B cell (primary cell): ENCODE results near the gene POGLUT2. TPM values are rescaled to one million over a fixed set of nuclear protein-coding genes. Genes with fewer than 3 reads are reported as not detected.

Experiments
- ATAC-seq: fragments of 200-7000 bp; cut with Tn5 transposase; one replicate; pipeline ENCODE4 v1.10.0; 2021; ENCODE audit warnings: low read depth, mild to moderate bottlenecking, moderate number of reproducible peaks, moderate library complexity
- CTCF ChIA-PET: fragments of 350-600 bp; sonication (Branson Sonifier 250); formaldehyde crosslinking; loops from one replicate; lab custom pipeline; 2021; ENCODE audit warnings: antibody characterized with exemption, inconsistent platforms; lab: Charles Lee
- POLR2A ChIA-PET: fragments of 350-600 bp; sonication (Branson Sonifier 250); formaldehyde crosslinking; loops from one replicate; lab custom pipeline; 2021; ENCODE audit warnings: antibody characterized with exemption; lab: Charles Lee
- DNase-seq: peaks from one replicate; pipeline ENCODE4 v3.0.0; 2013
- H2AFZ ChIP-seq: 2 replicates; pipeline ENCODE4 v1.6.1; 2012; ENCODE audit warnings: mild to moderate bottlenecking, low read depth, low read length; ENCODE audit not compliant: insufficient read depth, poor library complexity, severe bottlenecking
- H3K27ac ChIP-seq, 2 donors: 1 replicate in 1 of 2; 2 replicates in 1 of 2; pipeline ENCODE4 v1.5.1; 2012 to 2013; ENCODE audit warnings: low read length in 2 of 2, mild to moderate bottlenecking in 2 of 2, moderate library complexity in 1 of 2
- H3K27me3 ChIP-seq, 4 experiments: fragments of 200-600 bp in 1 of 4; sonication (generic) in 1 of 4; replicated peaks in 1 of 4; 1 replicate in 2 of 4; 2 replicates in 2 of 4; pipeline versions ENCODE4 v1.6.1 to v1.7.0; 2013 to 2016; ENCODE audit warnings: low read length in 3 of 4, mild to moderate bottlenecking in 2 of 4, mixed read lengths in 1 of 4, moderate library complexity in 1 of 4; ENCODE audit not compliant: insufficient read depth in 4 of 4, control insufficient read depth in 3 of 4; ENCODE audit errors: control extremely low read depth in 1 of 4
- H3K36me3 ChIP-seq, 2 experiments: replicated peaks in 1 of 2; 1 replicate in 1 of 2; 2 replicates in 1 of 2; pipeline versions ENCODE4 v1.6.1 to v1.7.1; 2013; ENCODE audit warnings: low read length in 1 of 2; ENCODE audit not compliant: insufficient read depth in 2 of 2, control insufficient read depth in 1 of 2; ENCODE audit errors: control extremely low read depth in 1 of 2, extremely low read depth in 1 of 2
- H3K4me1 ChIP-seq, 2 donors: fragments of 200-600 bp in 1 of 2; sonication (generic) in 1 of 2; 1 replicate in 1 of 2; 2 replicates in 1 of 2; pipeline versions ENCODE4 v1.5.1 to v1.6.1; 2013 to 2017; ENCODE audit warnings: low read length in 2 of 2; ENCODE audit not compliant: control insufficient read depth in 2 of 2, insufficient read depth in 2 of 2
- H3K4me2 ChIP-seq: replicated peaks from 2 replicates; pipeline ENCODE3; 2012; ENCODE audit warnings: mild to moderate bottlenecking, low read depth, low read length; ENCODE audit not compliant: poor library complexity, severe bottlenecking
- H3K4me3 ChIP-seq, 5 experiments: fragments of 200-600 bp in 1 of 5; sonication (generic) in 1 of 5; 1 replicate in 3 of 5; 2 replicates in 2 of 5; pipeline versions ENCODE4 v1.5.1 to v1.7.0; 2011 to 2016; ENCODE audit warnings: low read length in 4 of 5, mild to moderate bottlenecking in 4 of 5, low read depth in 2 of 5, control low read depth in 1 of 5, moderate library complexity in 1 of 5; ENCODE audit not compliant: insufficient read depth in 1 of 5; ENCODE audit errors: control extremely low read depth in 1 of 5, extremely low read depth in 1 of 5
- H3K79me2 ChIP-seq: fragments of 200-600 bp; sonication (generic); one replicate; pipeline ENCODE4 v1.6.0; 2016; ENCODE audit warnings: low read length; ENCODE audit not compliant: control insufficient read depth, insufficient read depth
- H3K9ac ChIP-seq: fragments of 200-600 bp; sonication (generic); 2 replicates; pipeline ENCODE4 v1.6.1; 2017; ENCODE audit warnings: mild to moderate bottlenecking, low read length, moderate library complexity
- H3K9me3 ChIP-seq, 3 donors: one replicate each; pipeline versions ENCODE4 v1.6.1 to v1.7.1; 2013; ENCODE audit warnings: low read length in 2 of 3; ENCODE audit not compliant: control insufficient read depth in 2 of 3, insufficient read depth in 1 of 3; ENCODE audit errors: control extremely low read depth in 1 of 3
- H4K20me1 ChIP-seq: 2 replicates; pipeline ENCODE4 v1.6.0; 2012; ENCODE audit warnings: mild to moderate bottlenecking, low read length; ENCODE audit not compliant: insufficient read depth, control insufficient read depth, poor library complexity, severe bottlenecking
- H3K27ac Mint-ChIP-seq: one replicate; pipeline ENCODE4 v1.8.0; 2021; ENCODE audit warnings: mixed read lengths
- H3K27me3 Mint-ChIP-seq: one replicate; pipeline ENCODE4 v1.8.0; 2021; ENCODE audit warnings: mixed read lengths
- H3K4me1 Mint-ChIP-seq: one replicate; pipeline ENCODE4 v1.8.0; 2021; ENCODE audit warnings: mixed read lengths
- H3K4me3 Mint-ChIP-seq: one replicate; pipeline ENCODE4 v1.8.0; 2021; ENCODE audit warnings: mixed read lengths
- H3K9me3 Mint-ChIP-seq: one replicate; pipeline ENCODE4 v1.8.0; 2022; ENCODE audit warnings: mixed read lengths; ENCODE audit not compliant: insufficient read depth
- EZH2 ChIP-seq: IDR thresholded peaks from 2 replicates; pipeline ENCODE4 v1.6.1; 2012; ENCODE audit warnings: borderline replicate concordance, low read depth, mild to moderate bottlenecking, moderate library complexity, low read length; ENCODE audit not compliant: insufficient read depth, poor library complexity, severe bottlenecking
- WGBS: methylation state at CpG from one replicate; pipeline ENCODE4 v1.1.5; 2013; ENCODE audit warnings: missing lambda C conversion rate; ENCODE audit not compliant: insufficient coverage; 5-methylcytosine and 5-hydroxymethylcytosine counted together
- intact Hi-C: fragments of 100-400 bp; cut with micrococcal nuclease; formaldehyde crosslinking; loops from one replicate; pipeline ENCODE4 v1.10.0; 2022
- polyA plus RNA-seq: library from polyadenylated mRNA; depleted of rRNA; stranded (reverse); fragments of >200 nt; gene quantifications from 2 replicates; pipeline ENCODE4 v1.2.3, GENCODE V29; 2012
- total RNA-seq, 2 donors: library from RNA; stranded (reverse); fragments of 120-200 nt in 1 of 2; gene quantifications; 1 replicate in 1 of 2; 2 replicates in 1 of 2; pipeline versions ENCODE4 v1.2.3 to v1.2.4, GENCODE V29; 2013 to 2022
- TF ChIP-seq, protein P1 (sequence below): fragments of 200-600 bp; IDR thresholded peaks from one replicate; pipeline ENCODE4 v1.8.0; 2022; ENCODE audit warnings: antibody characterized with exemption, mild to moderate bottlenecking

POGLUT2 gene
- total and polyA plus RNA-seq, 2 donors (not counting 1 experiment from before 2014, with no cell fraction given) = 0.12 TPM; not detected in 1

GRCh38 chr13:102845289-102845629 lies 46.5 kb upstream of the POGLUT2 start:
- Histone ChIP-seq H2AFZ (peak overlapping the region; percentile 86), H3K27ac (peak overlapping the region; percentile 96 to 97), H3K79me2 (peaks cover 45% of the 10 kb centered on the region), H4K20me1 (peaks cover 16% of the 10 kb centered on the region), H3K4me1 (peaks cover 21 to 25% of the 10 kb centered on the region in 2 donors), H3K36me3 (peaks cover 0 to 2% of the 10 kb centered on the region in 2 experiments), H3K9ac (peak overlapping the region; percentile 99), H3K4me3 (peak overlapping the region; percentile 91 to 100 (median 99)), H3K27me3 (no peaks in the 10 kb centered on the region), H3K4me2 (peak overlapping the region; percentile 90), H3K9me3 (no peaks in the 10 kb centered on the region)
- Mint-ChIP-seq H3K27me3 (no peaks in the 10 kb centered on the region), H3K27ac (peak overlapping the region; percentile 98), H3K4me3 (peak overlapping the region; percentile 91), H3K9me3 (no peaks in the 10 kb centered on the region), H3K4me1 (peaks cover 28% of the 10 kb centered on the region)
- TF ChIP-seq EZH2 = no peak
- TF ChIP-seq, protein P1, sequence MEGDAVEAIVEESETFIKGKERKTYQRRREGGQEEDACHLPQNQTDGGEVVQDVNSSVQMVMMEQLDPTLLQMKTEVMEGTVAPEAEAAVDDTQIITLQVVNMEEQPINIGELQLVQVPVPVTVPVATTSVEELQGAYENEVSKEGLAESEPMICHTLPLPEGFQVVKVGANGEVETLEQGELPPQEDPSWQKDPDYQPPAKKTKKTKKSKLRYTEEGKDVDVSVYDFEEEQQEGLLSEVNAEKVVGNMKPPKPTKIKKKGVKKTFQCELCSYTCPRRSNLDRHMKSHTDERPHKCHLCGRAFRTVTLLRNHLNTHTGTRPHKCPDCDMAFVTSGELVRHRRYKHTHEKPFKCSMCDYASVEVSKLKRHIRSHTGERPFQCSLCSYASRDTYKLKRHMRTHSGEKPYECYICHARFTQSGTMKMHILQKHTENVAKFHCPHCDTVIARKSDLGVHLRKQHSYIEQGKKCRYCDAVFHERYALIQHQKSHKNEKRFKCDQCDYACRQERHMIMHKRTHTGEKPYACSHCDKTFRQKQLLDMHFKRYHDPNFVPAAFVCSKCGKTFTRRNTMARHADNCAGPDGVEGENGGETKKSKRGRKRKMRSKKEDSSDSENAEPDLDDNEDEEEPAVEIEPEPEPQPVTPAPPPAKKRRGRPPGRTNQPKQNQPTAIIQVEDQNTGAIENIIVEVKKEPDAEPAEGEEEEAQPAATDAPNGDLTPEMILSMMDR = no peak
- ChIA-PET POLR2A (interaction anchor here (0.9 to 4.6 kb wide), 6 partner anchors 45 to 266 kb away, joined by 3 to 116 read pairs (median 13); partner anchors contain the start of genes BIVM, POGLUT2, TEX30 and TPP2), CTCF (interaction anchor here (1.8 to 7.0 kb wide), 6 partner anchors 25 to 263 kb away, joined by 8 to 107 read pairs (median 28); partner anchors contain the start of genes BIVM, POGLUT2, TEX30 and TPP2)
- 1% methylated on average over 7 of the region's 13 CpGs for WGBS
- intact Hi-C loops = loop anchor here (1.0 kb wide), 3 partner anchors 45 to 249 kb away; partner anchors contain the start of genes TEX30 and TPP2
- no peak for DNase-seq
- peak; percentile 8 for ATAC-seq

DNA sequence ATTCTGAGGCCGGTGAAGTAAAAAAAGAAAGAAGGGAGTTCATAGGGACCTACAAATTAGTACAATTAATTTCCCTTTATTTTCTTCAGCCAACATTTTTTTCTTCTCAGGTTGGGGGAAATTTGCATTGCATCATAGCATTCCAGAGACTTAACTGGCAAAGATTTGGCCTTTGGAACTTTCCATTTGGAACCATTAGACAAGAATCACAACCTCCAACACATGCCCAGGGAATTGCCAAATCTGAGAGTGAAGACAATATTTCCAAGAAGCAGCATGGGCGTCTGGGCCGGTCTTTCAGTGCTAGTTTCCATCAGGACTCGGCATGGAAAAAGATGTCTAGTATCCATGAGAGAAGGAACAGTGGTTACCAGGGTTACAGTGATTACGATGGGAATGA lies 40.7 kb upstream of the POGLUT2 start:
- 93% methylated on average over 3 of the region's 5 CpGs for WGBS
- no peaks in the 10 kb centered on the region for H3K27me3 ChIP-seq
- TF ChIP-seq, protein P1 = no peak
- no peak for TF ChIP-seq EZH2
- H3K36me3 ChIP-seq = no peaks in the 10 kb centered on the region
- ChIA-PET POLR2A (interaction anchor here (0.8 kb wide), 1 partner anchor 262 kb away, joined by 3 read pairs; no protein-coding TSS in a partner anchor), CTCF (interaction anchor here (1.0 kb wide), 1 partner anchor 247 kb away, joined by 3 read pairs; no protein-coding TSS in a partner anchor)
- H3K9ac ChIP-seq = no peak overlapping the region
- peaks cover 0 to 1% of the 10 kb centered on the region in 2 donors for H3K4me1 ChIP-seq
- no peaks in the 10 kb centered on the region for H3K9me3 ChIP-seq
- Mint-ChIP-seq H3K27me3 (no peaks in the 10 kb centered on the region), H3K27ac (no peak overlapping the region), H3K4me3 (no peak overlapping the region), H3K9me3 (no peaks in the 10 kb centered on the region), H3K4me1 (peaks cover 3% of the 10 kb centered on the region)
- no peak overlapping the region for H3K4me3 ChIP-seq
- intact Hi-C loops = no loop called here
- H4K20me1 ChIP-seq = no peaks in the 10 kb centered on the region
- ATAC-seq = no peak
- DNase-seq = no peak
- H3K79me2 ChIP-seq = peaks cover 6% of the 10 kb centered on the region
- H3K27ac ChIP-seq = no peak overlapping the region
- H3K4me2 ChIP-seq = no peak overlapping the region
- H2AFZ ChIP-seq = no peak overlapping the region
